ENCODE results near the gene TNFRSF19.

GRCh38 chr13:23586336-23586735 lies 16.1 kb downstream of the TNFRSF19 start:
- TF ChIP-seq CTCF (IDR thresholded peaks at IDR 0.05) = no peak
- TF ChIP-seq REST (IDR thresholded peaks at IDR 0.05; ENCODE audit: insufficient read depth in 1 of 2, low read depth in 2 of 2, low read length in 1 of 2) = no peak
- TF ChIP-seq TCF7L2 (IDR thresholded peaks at IDR 0.05; ENCODE audit: low read depth, low read length) = no peak
- no peak for TF ChIP-seq POLR2AphosphoS5 (IDR thresholded peaks at IDR 0.05; ENCODE audit: low read depth, low read length)

Data from Panc1 (cell line).